Brain microvascular endothelial cell (primary cell): Measurements from ENCODE around the gene EFNB3.

ENCODE experiments used
- DNase-seq: peaks from one replicate; pipeline ENCODE4 v3.0.0-alpha.2; 2020
- H3K27ac ChIP-seq: fragments of 250-450 bp; sonication (Bioruptor Pico); 2 replicates; pipeline ENCODE4 v1.5.1; 2020; ENCODE audit warnings: mild to moderate bottlenecking, moderate library complexity
- H3K27me3 ChIP-seq: fragments of 250-450 bp; sonication (Bioruptor Pico); replicated peaks from 2 replicates; pipeline ENCODE4 v1.5.1; 2020; ENCODE audit warnings: mild to moderate bottlenecking
- H3K36me3 ChIP-seq: fragments of 250-450 bp; sonication (Bioruptor Pico); replicated peaks from 2 replicates; pipeline ENCODE4 v1.5.1; 2020; ENCODE audit warnings: mild to moderate bottlenecking
- H3K4me3 ChIP-seq: 2 replicates; pipeline ENCODE4 v1.5.1; 2011; ENCODE audit warnings: low read depth, mild to moderate bottlenecking, control low read depth, low read length, moderate library complexity
- in situ Hi-C: cut with HindIII; loops from 2 replicates; pipeline ENCODE4 v1.10.0; 2017; ENCODE audit warnings: low sequenced_read_pairs, low pct_ligation_motif_present
- TF ChIP-seq, protein P1 (sequence below): IDR thresholded peaks from 2 replicates; pipeline ENCODE4 v1.5.1; 2011; ENCODE audit warnings: low read depth, mild to moderate bottlenecking, moderate library complexity, low read length, control low read depth, inconsistent platforms; ENCODE audit errors: missing control alignments

The EFNB3 gene

DNA sequence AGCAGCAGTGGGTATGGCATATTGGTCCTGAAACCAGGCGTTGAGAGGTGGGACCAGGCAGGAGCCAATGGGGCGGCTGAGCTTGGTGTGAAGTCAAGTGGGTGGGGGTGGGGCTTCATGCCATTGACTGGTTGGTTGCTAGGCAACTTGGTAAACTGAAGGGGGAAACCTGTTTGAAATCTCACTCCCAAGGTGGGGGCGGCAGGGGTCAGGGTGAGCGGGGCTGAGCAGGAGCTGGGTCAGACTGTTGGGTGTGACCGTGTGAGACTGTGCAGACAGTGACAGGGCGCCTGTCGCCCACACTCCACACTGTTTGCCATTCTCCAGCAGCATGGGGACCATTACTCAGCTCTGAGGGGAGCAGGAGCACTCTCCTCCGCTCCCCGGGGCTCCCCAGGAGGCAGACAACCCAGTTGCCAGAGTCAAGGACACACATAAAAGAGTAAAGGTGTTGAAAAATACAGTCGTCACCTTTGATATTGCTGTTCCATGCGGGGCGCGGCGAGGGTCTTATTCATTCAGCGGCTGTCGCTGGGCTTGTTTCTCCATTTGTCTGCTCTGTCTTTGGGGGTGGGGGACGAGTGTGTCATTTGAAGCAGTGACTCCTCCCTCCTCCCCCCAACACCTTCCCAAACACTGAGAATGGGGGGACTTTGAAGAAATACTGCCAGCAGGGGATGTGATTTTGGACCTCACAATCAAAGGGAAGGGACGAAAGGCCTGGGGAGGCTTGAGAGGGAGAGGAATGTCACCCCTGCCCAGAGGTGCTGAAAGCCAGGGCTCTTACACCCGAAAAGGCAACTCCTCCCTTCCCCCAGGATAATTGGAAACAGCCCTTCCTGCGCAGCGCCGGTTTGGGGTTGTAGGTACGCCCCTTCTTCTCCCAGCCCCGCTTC is 1.2 kb upstream of the EFNB3 start:
- peaks cover 25% of the 10 kb centered on the region for H3K27me3 ChIP-seq
- TF ChIP-seq, protein P1, sequence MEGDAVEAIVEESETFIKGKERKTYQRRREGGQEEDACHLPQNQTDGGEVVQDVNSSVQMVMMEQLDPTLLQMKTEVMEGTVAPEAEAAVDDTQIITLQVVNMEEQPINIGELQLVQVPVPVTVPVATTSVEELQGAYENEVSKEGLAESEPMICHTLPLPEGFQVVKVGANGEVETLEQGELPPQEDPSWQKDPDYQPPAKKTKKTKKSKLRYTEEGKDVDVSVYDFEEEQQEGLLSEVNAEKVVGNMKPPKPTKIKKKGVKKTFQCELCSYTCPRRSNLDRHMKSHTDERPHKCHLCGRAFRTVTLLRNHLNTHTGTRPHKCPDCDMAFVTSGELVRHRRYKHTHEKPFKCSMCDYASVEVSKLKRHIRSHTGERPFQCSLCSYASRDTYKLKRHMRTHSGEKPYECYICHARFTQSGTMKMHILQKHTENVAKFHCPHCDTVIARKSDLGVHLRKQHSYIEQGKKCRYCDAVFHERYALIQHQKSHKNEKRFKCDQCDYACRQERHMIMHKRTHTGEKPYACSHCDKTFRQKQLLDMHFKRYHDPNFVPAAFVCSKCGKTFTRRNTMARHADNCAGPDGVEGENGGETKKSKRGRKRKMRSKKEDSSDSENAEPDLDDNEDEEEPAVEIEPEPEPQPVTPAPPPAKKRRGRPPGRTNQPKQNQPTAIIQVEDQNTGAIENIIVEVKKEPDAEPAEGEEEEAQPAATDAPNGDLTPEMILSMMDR = no peak
- H3K4me3 ChIP-seq = no peak overlapping the region
- no peak overlapping the region for H3K27ac ChIP-seq
- in situ Hi-C loops = no loop called here
- H3K36me3 ChIP-seq = no peaks in the 10 kb centered on the region
- peak; percentile 38 for DNase-seq

DNA sequence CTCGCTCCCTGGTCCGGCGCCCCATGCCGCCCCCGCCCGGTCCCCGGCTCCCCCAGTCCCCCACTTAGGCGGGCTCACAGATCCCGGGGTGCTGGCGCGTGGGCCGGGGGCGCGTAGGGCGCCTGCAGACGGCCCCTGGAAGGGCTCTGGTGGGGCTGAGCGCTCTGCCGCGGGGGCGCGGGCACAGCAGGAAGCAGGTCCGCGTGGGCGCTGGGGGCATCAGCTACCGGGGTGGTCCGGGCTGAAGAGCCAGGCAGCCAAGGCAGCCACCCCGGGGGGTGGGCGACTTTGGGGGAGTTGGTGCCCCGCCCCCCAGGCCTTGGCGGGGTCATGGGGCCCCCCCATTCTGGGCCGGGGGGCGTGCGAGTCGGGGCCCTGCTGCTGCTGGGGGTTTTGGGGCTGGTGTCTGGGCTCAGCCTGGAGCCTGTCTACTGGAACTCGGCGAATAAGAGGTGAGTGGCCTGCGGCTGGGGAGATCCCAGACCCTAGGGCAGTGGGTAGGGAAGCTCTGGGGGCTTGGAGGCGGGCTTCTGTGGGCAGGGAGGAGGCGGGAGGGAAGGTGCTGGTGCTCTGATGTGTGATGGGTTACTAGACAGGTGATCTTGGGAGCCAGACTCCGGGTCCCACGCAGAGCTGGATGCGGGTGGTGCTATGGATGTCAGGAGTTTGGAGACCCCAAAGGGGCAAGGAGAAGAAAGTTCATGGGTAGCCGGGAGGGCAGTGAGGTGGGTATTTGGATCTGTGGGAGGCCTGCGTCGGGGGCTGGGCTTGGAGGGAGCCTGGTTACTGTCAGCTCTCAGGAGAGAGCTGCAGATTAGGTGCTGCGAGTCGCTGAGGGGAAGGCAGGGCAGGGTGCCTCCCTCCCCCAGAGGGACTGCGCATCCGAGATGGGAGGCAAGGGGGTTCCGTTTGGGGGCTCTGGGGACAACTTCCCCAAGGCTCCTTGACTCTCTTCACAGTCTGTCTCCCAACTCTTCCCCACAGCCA is 560 bp downstream of the EFNB3 start:
- no peak for DNase-seq
- TF ChIP-seq, protein P1 = no peak
- peak overlapping the region; percentile 43 for H3K4me3 ChIP-seq
- H3K27me3 ChIP-seq = peaks cover 25% of the 10 kb centered on the region
- in situ Hi-C loops = no loop called here
- H3K36me3 ChIP-seq = no peaks in the 10 kb centered on the region
- no peak overlapping the region for H3K27ac ChIP-seq

DNA sequence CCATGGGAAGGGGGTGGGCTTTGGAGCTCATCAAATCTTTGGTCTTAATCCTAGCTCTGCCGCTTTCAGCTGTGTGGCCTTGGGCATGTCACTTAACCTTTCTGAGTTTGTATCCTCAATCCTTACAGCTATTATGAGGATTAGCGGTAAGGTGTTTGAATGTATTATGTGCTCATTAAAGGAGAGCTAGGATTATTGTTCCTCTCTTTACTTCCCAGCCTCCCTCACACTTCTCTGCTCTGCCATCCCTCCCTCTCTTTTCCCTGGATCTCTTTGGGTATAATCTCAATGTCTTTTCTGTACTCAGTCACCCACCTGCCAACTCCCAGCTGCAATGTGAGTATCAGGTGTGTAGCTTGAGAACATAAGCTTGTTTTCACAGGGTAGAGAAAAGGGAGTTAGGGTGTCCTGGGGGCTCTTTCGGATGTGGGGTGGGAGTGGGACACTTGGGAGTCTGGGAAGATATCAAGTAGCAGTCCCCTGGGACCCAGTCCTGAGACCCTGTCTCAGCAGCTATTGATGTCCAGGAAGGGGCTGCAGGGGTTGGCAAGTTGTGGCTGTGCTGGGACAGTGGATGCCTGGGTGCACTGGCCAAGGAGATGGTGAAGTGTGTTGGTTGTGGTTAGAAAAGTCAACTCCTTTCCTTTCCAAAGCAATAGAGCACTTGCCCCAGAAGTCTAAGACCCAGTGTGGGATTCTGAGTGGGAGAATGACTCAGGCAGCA is 1.8 kb downstream of the EFNB3 start:
- DNase-seq = no peak
- Histone ChIP-seq H3K36me3 (no peaks in the 10 kb centered on the region), H3K27me3 (peaks cover 27% of the 10 kb centered on the region), H3K27ac (no peak overlapping the region), H3K4me3 (no peak overlapping the region)
- TF ChIP-seq, protein P1 = no peak
- in situ Hi-C loops = no loop called here

DNA sequence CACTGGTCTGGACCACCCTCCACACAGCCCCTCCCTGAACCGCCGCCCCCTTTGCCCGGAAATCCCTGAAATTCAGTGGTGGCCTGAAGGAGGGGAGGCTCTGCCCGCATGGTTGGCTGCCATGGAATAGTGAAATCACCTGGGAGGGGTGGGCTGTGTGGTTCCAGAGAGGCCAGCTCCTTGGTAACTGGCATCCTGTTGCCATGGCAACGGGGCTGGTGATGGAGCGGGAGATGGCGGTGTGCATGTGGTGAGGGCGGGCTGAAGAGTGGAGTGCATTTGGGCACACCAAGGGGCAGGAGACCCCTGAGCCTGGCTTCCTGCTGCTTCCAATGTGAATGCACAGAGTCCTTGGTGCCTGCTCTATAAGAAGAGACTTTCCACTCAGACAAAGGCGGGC is 2.4 kb downstream of the EFNB3 start:
- TF ChIP-seq, protein P1 = no peak
- H3K4me3 ChIP-seq = no peak overlapping the region
- no peak for DNase-seq
- in situ Hi-C loops = no loop called here
- no peaks in the 10 kb centered on the region for H3K36me3 ChIP-seq
- peaks cover 32% of the 10 kb centered on the region for H3K27me3 ChIP-seq
- no peak overlapping the region for H3K27ac ChIP-seq

DNA sequence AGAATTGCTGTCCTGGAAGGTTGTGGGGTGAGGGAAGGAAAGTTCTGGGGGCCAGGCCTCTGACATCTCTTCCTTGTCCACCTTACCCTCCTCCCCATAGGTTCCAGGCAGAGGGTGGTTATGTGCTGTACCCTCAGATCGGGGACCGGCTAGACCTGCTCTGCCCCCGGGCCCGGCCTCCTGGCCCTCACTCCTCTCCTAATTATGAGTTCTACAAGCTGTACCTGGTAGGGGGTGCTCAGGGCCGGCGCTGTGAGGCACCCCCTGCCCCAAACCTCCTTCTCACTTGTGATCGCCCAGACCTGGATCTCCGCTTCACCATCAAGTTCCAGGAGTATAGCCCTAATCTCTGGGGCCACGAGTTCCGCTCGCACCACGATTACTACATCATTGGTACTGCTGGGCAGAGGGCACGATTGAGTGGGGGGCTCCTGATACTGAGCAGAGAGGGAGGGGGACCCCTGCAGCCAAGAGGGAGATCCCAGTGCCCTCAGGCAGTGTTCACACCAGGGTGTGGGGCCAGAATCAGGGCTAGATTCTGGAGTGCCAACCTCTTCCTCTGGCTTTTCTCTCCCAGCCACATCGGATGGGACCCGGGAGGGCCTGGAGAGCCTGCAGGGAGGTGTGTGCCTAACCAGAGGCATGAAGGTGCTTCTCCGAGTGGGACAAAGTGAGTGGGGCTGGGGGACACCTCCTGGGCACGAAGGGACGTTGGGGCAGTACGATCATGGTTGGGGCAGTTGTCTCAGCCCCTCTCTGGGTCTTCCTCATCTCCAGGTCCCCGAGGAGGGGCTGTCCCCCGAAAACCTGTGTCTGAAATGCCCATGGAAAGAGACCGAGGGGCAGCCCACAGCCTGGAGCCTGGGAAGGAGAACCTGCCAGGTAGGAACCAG is 3.1 kb downstream of the EFNB3 start:
- no peak for DNase-seq
- TF ChIP-seq, protein P1 = no peak
- Histone ChIP-seq H3K36me3 (no peaks in the 10 kb centered on the region), H3K27ac (no peak overlapping the region), H3K4me3 (no peak overlapping the region), H3K27me3 (peaks cover 32% of the 10 kb centered on the region)
- in situ Hi-C loops = no loop called here
